Transverse colon (tissue), 3 donors: ENCODE measurements around the gene BOC.

Experiments
- POLR2A ChIP-seq: fragments of 450-650 bp; IDR thresholded peaks from one replicate; pipeline ENCODE4 v1.6.1; 2016; ENCODE audit warnings: antibody characterized with exemption, mild to moderate bottlenecking, moderate library complexity
- TF ChIP-seq, protein P1 (sequence below), 5 experiments: fragments of 200-600 bp in 3 of 5; fragments of 450-650 bp in 2 of 5; sonication (generic) in 3 of 5; IDR thresholded peaks; 1 replicate in 2 of 5; 2 replicates in 3 of 5; pipeline ENCODE4 v1.5.1; 2016 to 2017; ENCODE audit warnings: antibody characterized with exemption in 5 of 5, inconsistent platforms in 3 of 5, mild to moderate bottlenecking in 2 of 5, moderate library complexity in 1 of 5

DNA sequence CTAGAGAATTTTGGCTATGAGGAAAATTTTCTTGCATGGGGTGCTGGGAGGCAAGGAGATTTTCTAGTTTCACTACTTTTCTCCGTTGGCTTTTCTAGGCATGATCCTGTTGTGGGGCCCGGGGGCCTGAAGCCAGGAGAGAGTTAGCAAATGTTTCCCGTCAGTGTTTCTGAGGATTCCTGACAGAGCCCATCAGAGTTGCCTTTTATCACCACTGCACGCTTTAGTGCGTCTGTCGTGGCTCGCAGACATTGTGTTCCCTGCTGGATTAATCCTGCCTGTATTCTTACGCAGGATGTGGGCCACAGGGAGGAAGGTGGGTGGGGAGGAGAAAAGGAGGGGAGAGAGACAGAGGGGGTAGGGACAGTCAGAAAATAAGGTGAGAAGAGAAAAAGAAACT is 18.1 kb upstream of the BOC start:
- TF ChIP-seq, protein P1, sequence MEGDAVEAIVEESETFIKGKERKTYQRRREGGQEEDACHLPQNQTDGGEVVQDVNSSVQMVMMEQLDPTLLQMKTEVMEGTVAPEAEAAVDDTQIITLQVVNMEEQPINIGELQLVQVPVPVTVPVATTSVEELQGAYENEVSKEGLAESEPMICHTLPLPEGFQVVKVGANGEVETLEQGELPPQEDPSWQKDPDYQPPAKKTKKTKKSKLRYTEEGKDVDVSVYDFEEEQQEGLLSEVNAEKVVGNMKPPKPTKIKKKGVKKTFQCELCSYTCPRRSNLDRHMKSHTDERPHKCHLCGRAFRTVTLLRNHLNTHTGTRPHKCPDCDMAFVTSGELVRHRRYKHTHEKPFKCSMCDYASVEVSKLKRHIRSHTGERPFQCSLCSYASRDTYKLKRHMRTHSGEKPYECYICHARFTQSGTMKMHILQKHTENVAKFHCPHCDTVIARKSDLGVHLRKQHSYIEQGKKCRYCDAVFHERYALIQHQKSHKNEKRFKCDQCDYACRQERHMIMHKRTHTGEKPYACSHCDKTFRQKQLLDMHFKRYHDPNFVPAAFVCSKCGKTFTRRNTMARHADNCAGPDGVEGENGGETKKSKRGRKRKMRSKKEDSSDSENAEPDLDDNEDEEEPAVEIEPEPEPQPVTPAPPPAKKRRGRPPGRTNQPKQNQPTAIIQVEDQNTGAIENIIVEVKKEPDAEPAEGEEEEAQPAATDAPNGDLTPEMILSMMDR (IDR thresholded peaks at IDR 0.05) = no peak
- no peak for TF ChIP-seq POLR2A
